ENCODE data around the gene MDK. TPM values are rescaled to one million over a fixed set of nuclear protein-coding genes. Genes with fewer than 3 reads are reported as not detected.

The MDK gene
- total and polyA plus RNA-seq, 2 donors (not counting 3 experiments of a cell fraction or from before 2014, with no cell fraction given), result 331 to 893 TPM

DNA sequence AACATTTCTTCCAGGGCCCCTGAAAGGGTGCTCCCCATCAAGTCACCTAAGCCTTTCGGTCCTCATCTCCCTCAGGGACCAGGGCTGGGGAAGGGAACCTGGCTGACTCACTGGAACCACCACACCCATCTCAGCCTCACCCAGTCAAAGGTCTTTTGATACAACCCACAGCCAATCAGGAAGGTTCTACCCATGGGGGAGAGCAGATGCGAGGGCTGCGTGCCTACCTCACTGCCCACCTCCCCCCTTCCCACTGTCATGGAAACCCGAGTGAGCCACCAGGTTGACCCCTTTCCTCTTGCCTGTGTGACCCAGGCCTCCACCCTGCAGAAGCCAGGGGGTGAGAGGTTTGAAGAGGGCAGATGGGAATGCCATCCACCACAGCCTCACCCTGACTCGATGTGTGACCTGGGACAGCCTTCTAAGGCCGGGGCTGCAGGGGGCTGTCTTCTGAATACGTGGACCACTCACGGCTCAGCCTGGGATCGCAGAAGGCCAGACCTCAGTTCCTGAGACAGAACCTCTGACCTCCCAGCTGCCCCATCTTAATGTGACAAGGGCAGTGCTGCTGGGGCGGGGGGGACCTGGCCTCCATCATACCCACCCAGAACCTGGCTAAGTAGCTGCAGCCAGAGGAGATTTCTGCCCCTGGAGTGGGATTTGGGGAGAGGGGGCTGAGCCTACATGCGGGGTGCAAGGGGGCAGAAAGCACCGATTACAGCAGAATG, 2.7 kb downstream of the MDK start:
- Histone ChIP-seq H4K20me1 (replicated peaks; ENCODE audit: control insufficient read depth, extremely low read depth, insufficient read depth, low read length) (no peaks in the 10 kb centered on the region), H3K9ac (replicated peaks; ENCODE audit: extremely low read depth, insufficient read depth, low read length) (no peak overlapping the region), H3K27ac (ENCODE audit: insufficient read depth, low read depth, low read length) (no peak overlapping the region), H3K4me2 (ENCODE audit: insufficient read depth, low read length) (no peak overlapping the region), H3K36me3 (ENCODE audit: control insufficient read depth in 2 of 2, extremely low read depth in 1 of 2, insufficient read depth in 2 of 2, low read length in 2 of 2) (no peaks in the 10 kb centered on the region), H3K9me1 (replicated peaks; ENCODE audit: control insufficient read depth, extremely low read depth, insufficient read depth, low read length) (no peaks in the 10 kb centered on the region), H3K79me2 (ENCODE audit: control insufficient read depth, insufficient read depth, low read length) (no peaks in the 10 kb centered on the region), H3K27me3 (ENCODE audit: control insufficient read depth in 2 of 2, insufficient read depth in 2 of 2, low read length in 2 of 2) (peaks cover 13 to 18% of the 10 kb centered on the region in 2 experiments), H2AFZ (ENCODE audit: low read depth, low read length) (no peak overlapping the region), H3K4me3 (replicated peaks in 1 of 3; ENCODE audit: insufficient read depth in 1 of 3, low read depth in 1 of 3, low read length in 3 of 3) (no peak overlapping the region), H3K4me1 (ENCODE audit: control insufficient read depth, extremely low read depth, insufficient read depth, low read length) (peaks cover 11% of the 10 kb centered on the region), H3K9me3 (replicated peaks; ENCODE audit: control insufficient read depth, insufficient read depth, low read length) (no peaks in the 10 kb centered on the region)
- BruUV-seq (replicated peaks), result no TSS peak
- FAIRE-seq, result no peak
- TF ChIP-seq POLR2AphosphoS5 (IDR thresholded peaks at IDR 0.05; ENCODE audit: insufficient read depth, low read depth, low read length) (no peak), GATA2 (IDR thresholded peaks at IDR 0.05; ENCODE audit: insufficient read depth, insufficient read length, low read depth, low read length) (no peak), EZH2 (IDR thresholded peaks at IDR 0.05; ENCODE audit: borderline replicate concordance, low read depth, low read length, severe bottlenecking) (no peak), POLR2A (IDR thresholded peaks at IDR 0.05; ENCODE audit: low read depth, low read length) (no peak), FOS (IDR thresholded peaks at IDR 0.05; ENCODE audit: borderline replicate concordance, insufficient read depth, low read length) (no peak), MYC (IDR thresholded peaks at IDR 0.05; ENCODE audit: low read depth, low read length) (no peak), JUN (IDR thresholded peaks at IDR 0.05; ENCODE audit: borderline replicate concordance, insufficient read depth, insufficient read length, low read depth) (no peak)
- TF ChIP-seq, protein P1, sequence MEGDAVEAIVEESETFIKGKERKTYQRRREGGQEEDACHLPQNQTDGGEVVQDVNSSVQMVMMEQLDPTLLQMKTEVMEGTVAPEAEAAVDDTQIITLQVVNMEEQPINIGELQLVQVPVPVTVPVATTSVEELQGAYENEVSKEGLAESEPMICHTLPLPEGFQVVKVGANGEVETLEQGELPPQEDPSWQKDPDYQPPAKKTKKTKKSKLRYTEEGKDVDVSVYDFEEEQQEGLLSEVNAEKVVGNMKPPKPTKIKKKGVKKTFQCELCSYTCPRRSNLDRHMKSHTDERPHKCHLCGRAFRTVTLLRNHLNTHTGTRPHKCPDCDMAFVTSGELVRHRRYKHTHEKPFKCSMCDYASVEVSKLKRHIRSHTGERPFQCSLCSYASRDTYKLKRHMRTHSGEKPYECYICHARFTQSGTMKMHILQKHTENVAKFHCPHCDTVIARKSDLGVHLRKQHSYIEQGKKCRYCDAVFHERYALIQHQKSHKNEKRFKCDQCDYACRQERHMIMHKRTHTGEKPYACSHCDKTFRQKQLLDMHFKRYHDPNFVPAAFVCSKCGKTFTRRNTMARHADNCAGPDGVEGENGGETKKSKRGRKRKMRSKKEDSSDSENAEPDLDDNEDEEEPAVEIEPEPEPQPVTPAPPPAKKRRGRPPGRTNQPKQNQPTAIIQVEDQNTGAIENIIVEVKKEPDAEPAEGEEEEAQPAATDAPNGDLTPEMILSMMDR (IDR thresholded peaks at IDR 0.05; ENCODE audit: extremely low read depth in 1 of 2, insufficient read depth in 1 of 2, low read depth in 1 of 2, low read length in 2 of 2), result no peak
- TF ChIP-seq, protein P2, sequence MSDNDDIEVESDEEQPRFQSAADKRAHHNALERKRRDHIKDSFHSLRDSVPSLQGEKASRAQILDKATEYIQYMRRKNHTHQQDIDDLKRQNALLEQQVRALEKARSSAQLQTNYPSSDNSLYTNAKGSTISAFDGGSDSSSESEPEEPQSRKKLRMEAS (IDR thresholded peaks at IDR 0.05; ENCODE audit: insufficient read depth, insufficient read length), result no peak
- POLR2A ChIA-PET, result no interaction called here
- DNase-seq (ENCODE audit: low read depth, low spot score), result no peak
- dilution Hi-C loops (cut with MboI; ENCODE audit: extremely low pct_ligation_motif_present, low sequenced_read_pairs) (no loop called here), intact Hi-C loops (cut with micrococcal nuclease) (no loop called here)
- CTCF ChIA-PET, result interaction anchor here (1.1 to 1.6 kb wide), 7 partner anchors 8 to 154 kb away, joined by 3 to 27 read pairs (median 5); partner anchors contain the start of gene CHRM4
